ENCODE results near the gene NTRK2.

Gene NTRK2

DNA sequence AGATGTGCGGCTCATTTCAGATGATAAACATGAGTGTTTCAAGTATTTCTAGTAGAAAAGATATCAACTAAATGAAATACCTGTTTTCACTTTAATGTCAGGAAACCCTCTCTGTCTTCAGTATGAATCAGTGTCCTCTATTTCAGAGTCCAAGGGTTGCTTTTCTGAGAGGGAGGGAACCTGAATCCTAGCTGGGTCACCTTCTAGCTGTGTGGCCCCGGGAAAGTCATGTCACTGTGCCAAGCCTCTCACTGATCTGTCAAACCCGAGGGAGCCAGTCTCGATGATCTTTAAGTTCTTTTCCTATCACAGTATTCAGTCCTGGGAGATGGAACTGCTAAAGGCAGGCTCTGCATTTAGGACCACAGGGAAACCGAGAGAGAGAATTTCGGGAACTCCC lies 258.9 kb downstream of the NTRK2 start:
- WGBS (ENCODE audit: insufficient coverage, insufficient read length) = no CpG with 5 or more reads among the region's 6 CpGs
- H3K4me1 ChIP-seq (ENCODE audit: control insufficient read depth, insufficient read depth, low read length) = peaks cover 4% of the 10 kb centered on the region; the same call in 1 of the 2 replicates
- H3K4me3 ChIP-seq (ENCODE audit: low read length) = no peak overlapping the region
- DNase-seq (ENCODE audit: low read depth, low spot score) = no peak
- H3K9me3 ChIP-seq (ENCODE audit: control insufficient read depth, insufficient read depth, low read length) = no peaks in the 10 kb centered on the region
- no peaks in the 10 kb centered on the region for H3K27me3 ChIP-seq (ENCODE audit: control insufficient read depth, insufficient read depth, low read length)
- no peak overlapping the region for H3K27ac ChIP-seq (ENCODE audit: low read length)
- H3K36me3 ChIP-seq (ENCODE audit: control insufficient read depth, insufficient read depth, low read length) = 0 out of 2 replicates have a peak, but pooled peaks cover 2% of the 10 kb centered on the region

- no peak for DNase-seq (ENCODE audit: low read depth, low spot score)
- peaks cover 6% of the 10 kb centered on the region; the same call in 1 of the 2 replicates for H3K4me1 ChIP-seq (ENCODE audit: control insufficient read depth, insufficient read depth, low read length)
- H3K36me3 ChIP-seq (ENCODE audit: control insufficient read depth, insufficient read depth, low read length) = 0 out of 2 replicates have a peak, but pooled peaks cover 2% of the 10 kb centered on the region
- H3K4me3 ChIP-seq (ENCODE audit: low read length) = no peak overlapping the region
- WGBS (ENCODE audit: insufficient coverage, insufficient read length) = no CpG with 5 or more reads among the region's 3 CpGs
- no peak overlapping the region for H3K27ac ChIP-seq (ENCODE audit: low read length)
- no peaks in the 10 kb centered on the region for H3K27me3 ChIP-seq (ENCODE audit: control insufficient read depth, insufficient read depth, low read length)
- no peaks in the 10 kb centered on the region for H3K9me3 ChIP-seq (ENCODE audit: control insufficient read depth, insufficient read depth, low read length)
These were observed 259.5 kb downstream of the NTRK2 start for GRCh38 chr9:84929068-84929467.

DNA sequence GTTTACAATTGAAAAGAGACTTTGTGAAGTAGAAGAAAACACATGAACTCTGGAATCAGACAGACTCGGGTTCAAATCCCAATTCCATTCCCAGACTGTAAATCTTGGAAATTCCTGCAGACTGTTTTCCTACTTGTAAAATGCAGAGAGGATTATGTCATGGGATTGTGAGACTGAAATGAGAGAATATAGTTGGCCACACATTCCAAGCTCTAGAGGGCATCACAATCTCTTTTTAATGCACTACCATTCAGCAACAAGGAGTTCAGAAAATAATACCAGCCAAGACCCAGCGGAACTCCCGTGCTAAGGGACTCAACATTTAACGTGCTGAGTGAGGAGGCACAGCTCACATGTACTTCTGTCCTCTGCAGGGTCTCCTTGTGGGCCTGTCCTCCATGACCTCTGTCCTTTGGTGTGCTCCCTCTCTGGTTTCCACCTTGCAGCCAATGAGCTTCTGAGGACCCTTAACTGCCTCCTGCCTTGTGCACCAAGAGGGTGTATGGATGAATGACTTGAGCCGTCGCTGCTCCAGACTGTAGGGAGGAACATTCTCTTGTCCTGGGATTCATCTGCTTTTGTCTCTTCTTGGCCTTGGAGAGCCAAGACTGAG lies 263.5 kb downstream of the NTRK2 start:
- WGBS (ENCODE audit: insufficient coverage, insufficient read length) = no CpG with 5 or more reads among the region's 6 CpGs
- peaks cover 7% of the 10 kb centered on the region; the same call in 1 of the 2 replicates for H3K4me1 ChIP-seq (ENCODE audit: control insufficient read depth, insufficient read depth, low read length)
- DNase-seq (ENCODE audit: low read depth, low spot score) = no peak

DNA sequence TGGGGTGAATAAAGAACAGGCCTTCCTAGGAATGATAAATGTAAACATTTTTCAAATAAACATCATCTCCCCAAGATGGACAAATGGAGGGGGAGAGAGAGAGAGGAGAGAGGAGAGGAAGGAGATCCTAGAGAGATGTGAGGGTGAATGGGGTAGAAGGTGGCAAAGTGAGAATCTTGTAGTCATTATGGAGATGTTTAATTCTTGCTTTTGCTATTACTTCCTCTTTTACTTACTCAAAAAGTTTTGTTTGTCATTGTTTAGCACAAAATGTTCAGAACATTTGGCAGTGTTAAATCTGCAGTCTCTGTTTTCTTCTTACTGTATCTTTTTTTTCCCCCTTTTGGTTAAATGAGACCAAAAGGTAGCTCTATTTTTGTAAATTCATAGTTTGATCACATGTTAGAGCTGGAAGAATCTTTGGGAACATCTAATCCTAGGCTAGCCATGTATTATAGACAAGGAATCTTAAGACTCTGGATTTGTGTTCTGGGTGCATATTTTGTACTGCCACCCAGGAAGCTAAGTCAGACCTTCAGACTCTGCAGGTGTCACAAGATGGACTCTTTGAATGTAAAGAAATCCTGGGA lies 266.1 kb downstream of the NTRK2 start:
- DNase-seq (ENCODE audit: low read depth, low spot score) = no peak
- Histone ChIP-seq H3K27ac (ENCODE audit: low read length) (no peak overlapping the region), H3K4me1 (ENCODE audit: control insufficient read depth, insufficient read depth, low read length) (peaks cover 7% of the 10 kb centered on the region; the same call in 1 of the 2 replicates), H3K9me3 (ENCODE audit: control insufficient read depth, insufficient read depth, low read length) (no peaks in the 10 kb centered on the region), H3K4me3 (ENCODE audit: low read length) (no peak overlapping the region), H3K27me3 (ENCODE audit: control insufficient read depth, insufficient read depth, low read length) (no peaks in the 10 kb centered on the region), H3K36me3 (ENCODE audit: control insufficient read depth, insufficient read depth, low read length) (0 out of 2 replicates have a peak, but pooled peaks cover 2% of the 10 kb centered on the region)

More for the DNA sequence above, 263.5 kb downstream of the NTRK2 start:
- H3K27me3 ChIP-seq (ENCODE audit: control insufficient read depth, insufficient read depth, low read length) = no peaks in the 10 kb centered on the region
- H3K36me3 ChIP-seq (ENCODE audit: control insufficient read depth, insufficient read depth, low read length) = 0 out of 2 replicates have a peak, but pooled peaks cover 2% of the 10 kb centered on the region
- no peak overlapping the region for H3K27ac ChIP-seq (ENCODE audit: low read length)
- no peaks in the 10 kb centered on the region for H3K9me3 ChIP-seq (ENCODE audit: control insufficient read depth, insufficient read depth, low read length)
- H3K4me3 ChIP-seq (ENCODE audit: low read length) = no peak overlapping the region

DNA sequence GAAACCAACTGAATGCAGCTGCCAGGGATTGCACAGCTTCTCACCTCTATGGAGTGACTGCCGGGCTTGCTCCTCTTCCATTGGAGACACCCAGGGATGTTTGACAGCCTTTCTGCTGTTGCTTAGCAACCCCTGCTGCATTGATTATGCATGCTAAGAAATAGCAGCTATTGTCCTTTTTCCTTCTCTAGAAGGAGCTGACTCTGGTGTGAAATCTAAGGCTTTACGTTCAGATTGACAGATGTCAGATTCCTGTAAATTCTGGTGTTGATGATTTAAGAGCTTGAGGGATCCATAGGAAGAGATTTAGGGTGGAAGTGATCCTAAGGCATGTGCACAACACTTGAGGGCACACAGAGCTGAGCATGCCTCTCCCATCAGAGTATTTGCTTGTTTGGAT lies 267.7 kb downstream of the NTRK2 start:
- peaks cover 7% of the 10 kb centered on the region; the same call in 1 of the 2 replicates for H3K4me1 ChIP-seq (ENCODE audit: control insufficient read depth, insufficient read depth, low read length)
- H3K36me3 ChIP-seq (ENCODE audit: control insufficient read depth, insufficient read depth, low read length) = 0 out of 2 replicates have a peak, but pooled peaks cover 2% of the 10 kb centered on the region
- WGBS (ENCODE audit: insufficient coverage, insufficient read length) = no CpG with 5 or more reads among the region's 2 CpGs
- H3K27me3 ChIP-seq (ENCODE audit: control insufficient read depth, insufficient read depth, low read length) = no peaks in the 10 kb centered on the region
- H3K27ac ChIP-seq (ENCODE audit: low read length) = no peak overlapping the region
- H3K9me3 ChIP-seq (ENCODE audit: control insufficient read depth, insufficient read depth, low read length) = no peaks in the 10 kb centered on the region
- no peak for DNase-seq (ENCODE audit: low read depth, low spot score)
- no peak overlapping the region for H3K4me3 ChIP-seq (ENCODE audit: low read length)

GRCh38 chr9:84937581-84937980 lies 268.1 kb downstream of the NTRK2 start:
- DNase-seq (ENCODE audit: low read depth, low spot score) = no peak

GRCh38 chr9:84939774-84940173 lies 270.2 kb downstream of the NTRK2 start:
- Histone ChIP-seq H3K27ac (ENCODE audit: low read length) (no peak overlapping the region), H3K36me3 (ENCODE audit: control insufficient read depth, insufficient read depth, low read length) (no peaks in the 10 kb centered on the region), H3K27me3 (ENCODE audit: control insufficient read depth, insufficient read depth, low read length) (no peaks in the 10 kb centered on the region), H3K4me3 (ENCODE audit: low read length) (no peak overlapping the region), H3K4me1 (ENCODE audit: control insufficient read depth, insufficient read depth, low read length) (0 out of 2 replicates have a peak, but pooled peaks cover 1% of the 10 kb centered on the region), H3K9me3 (ENCODE audit: control insufficient read depth, insufficient read depth, low read length) (no peaks in the 10 kb centered on the region)
- no CpG with 5 or more reads among the region's 3 CpGs for WGBS (ENCODE audit: insufficient coverage, insufficient read length)
- no peak for DNase-seq (ENCODE audit: low read depth, low spot score)

More at GRCh38 chr9:84937581-84937980, 268.1 kb downstream of the NTRK2 start:
- Histone ChIP-seq H3K36me3 (ENCODE audit: control insufficient read depth, insufficient read depth, low read length) (0 out of 2 replicates have a peak, but pooled peaks cover 2% of the 10 kb centered on the region), H3K27ac (ENCODE audit: low read length) (no peak overlapping the region), H3K9me3 (ENCODE audit: control insufficient read depth, insufficient read depth, low read length) (no peaks in the 10 kb centered on the region), H3K4me3 (ENCODE audit: low read length) (no peak overlapping the region), H3K27me3 (ENCODE audit: control insufficient read depth, insufficient read depth, low read length) (no peaks in the 10 kb centered on the region), H3K4me1 (ENCODE audit: control insufficient read depth, insufficient read depth, low read length) (peaks cover 7% of the 10 kb centered on the region; the same call in 1 of the 2 replicates)
- no CpG with 5 or more reads among the region's 3 CpGs for WGBS (ENCODE audit: insufficient coverage, insufficient read length)

DNA sequence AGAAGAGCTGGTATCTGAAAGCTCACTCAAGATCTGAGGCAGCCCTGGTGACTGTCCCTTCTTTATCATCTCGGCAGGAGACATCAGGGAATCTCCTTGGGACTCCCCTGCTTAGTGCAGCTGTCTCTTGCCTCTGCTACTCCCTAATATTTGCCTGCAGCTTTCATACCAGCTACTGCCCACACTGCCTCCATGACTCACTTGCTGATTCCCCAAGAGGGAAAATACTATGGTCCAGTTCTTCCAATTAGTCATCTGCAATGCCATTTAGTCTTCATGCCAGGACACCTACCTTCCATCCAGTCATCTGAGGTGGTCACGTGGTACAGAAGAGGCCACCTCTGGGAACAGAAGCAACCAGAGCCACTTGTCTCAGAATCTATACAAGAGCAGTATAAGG lies 270.8 kb downstream of the NTRK2 start:
- Histone ChIP-seq H3K27me3 (ENCODE audit: control insufficient read depth, insufficient read depth, low read length) (no peaks in the 10 kb centered on the region), H3K4me3 (ENCODE audit: low read length) (no peak overlapping the region), H3K9me3 (ENCODE audit: control insufficient read depth, insufficient read depth, low read length) (no peaks in the 10 kb centered on the region), H3K4me1 (ENCODE audit: control insufficient read depth, insufficient read depth, low read length) (0 out of 2 replicates have a peak, but pooled peaks cover 1% of the 10 kb centered on the region), H3K27ac (ENCODE audit: low read length) (no peak overlapping the region), H3K36me3 (ENCODE audit: control insufficient read depth, insufficient read depth, low read length) (no peaks in the 10 kb centered on the region)
- WGBS (ENCODE audit: insufficient coverage, insufficient read length) = no CpG with 5 or more reads among the region's 2 CpGs
- no peak for DNase-seq (ENCODE audit: low read depth, low spot score)

DNA sequence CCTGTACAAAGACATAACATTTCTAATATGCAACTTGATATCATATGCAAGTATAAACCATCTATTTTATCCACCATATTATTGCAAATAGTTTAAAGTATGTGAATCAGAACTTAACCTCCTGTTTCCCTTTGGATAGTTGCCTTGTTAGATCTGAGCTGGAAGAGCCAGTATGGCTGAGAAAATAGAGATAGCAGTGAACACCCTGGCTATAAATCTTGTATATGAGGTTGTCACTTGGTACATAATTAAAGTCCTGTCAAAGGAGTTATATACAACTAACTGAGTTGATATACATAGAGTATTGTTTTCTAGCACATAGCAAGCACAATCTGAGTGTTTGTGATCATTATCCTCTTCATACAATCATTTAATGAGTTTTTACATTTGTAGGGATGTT lies 272.3 kb downstream of the NTRK2 start:
- Histone ChIP-seq H3K27ac (ENCODE audit: low read length) (no peak overlapping the region), H3K27me3 (ENCODE audit: control insufficient read depth, insufficient read depth, low read length) (no peaks in the 10 kb centered on the region), H3K4me3 (ENCODE audit: low read length) (no peak overlapping the region), H3K9me3 (ENCODE audit: control insufficient read depth, insufficient read depth, low read length) (no peaks in the 10 kb centered on the region), H3K4me1 (ENCODE audit: control insufficient read depth, insufficient read depth, low read length) (0 out of 2 replicates have a peak, but pooled peaks cover 1% of the 10 kb centered on the region), H3K36me3 (ENCODE audit: control insufficient read depth, insufficient read depth, low read length) (no peaks in the 10 kb centered on the region)
- no peak for DNase-seq (ENCODE audit: low read depth, low spot score)

- no peaks in the 10 kb centered on the region for H3K4me1 ChIP-seq (ENCODE audit: control insufficient read depth, insufficient read depth, low read length)
- no peaks in the 10 kb centered on the region for H3K36me3 ChIP-seq (ENCODE audit: control insufficient read depth, insufficient read depth, low read length)
- no peak for DNase-seq (ENCODE audit: low read depth, low spot score)
- WGBS (ENCODE audit: insufficient coverage, insufficient read length) = no CpG with 5 or more reads among the region's 2 CpGs
- no peak overlapping the region for H3K4me3 ChIP-seq (ENCODE audit: low read length)
- H3K27me3 ChIP-seq (ENCODE audit: control insufficient read depth, insufficient read depth, low read length) = no peaks in the 10 kb centered on the region
- no peak overlapping the region for H3K27ac ChIP-seq (ENCODE audit: low read length)
- H3K9me3 ChIP-seq (ENCODE audit: control insufficient read depth, insufficient read depth, low read length) = no peaks in the 10 kb centered on the region
These were observed 274.0 kb downstream of the NTRK2 start for GRCh38 chr9:84943482-84944050.

Measured in iPS DF 6.9 (cell line).